B cell (primary cell): ENCODE measurements around the gene NYAP1. TPM values are rescaled to one million over a fixed set of nuclear protein-coding genes. Genes with fewer than 3 reads are reported as not detected.
A peak's percentile ranks its signal among the peaks of the same experiment; 100 is the strongest.

Experiments used
- ATAC-seq: fragments of 200-7000 bp; cut with Tn5 transposase; one replicate; pipeline ENCODE4 v1.10.0; 2021; ENCODE audit warnings: low read depth, mild to moderate bottlenecking, moderate number of reproducible peaks, moderate library complexity
- CTCF ChIA-PET: fragments of 350-600 bp; sonication (Branson Sonifier 250); formaldehyde crosslinking; loops from one replicate; lab custom pipeline; 2021; ENCODE audit warnings: antibody characterized with exemption, inconsistent platforms; lab: Charles Lee
- POLR2A ChIA-PET: fragments of 350-600 bp; sonication (Branson Sonifier 250); formaldehyde crosslinking; loops from one replicate; lab custom pipeline; 2021; ENCODE audit warnings: antibody characterized with exemption; lab: Charles Lee
- DNase-seq: peaks from one replicate; pipeline ENCODE4 v3.0.0; 2013
- H2AFZ ChIP-seq: 2 replicates; pipeline ENCODE4 v1.6.1; 2012; ENCODE audit warnings: mild to moderate bottlenecking, low read depth, low read length; ENCODE audit not compliant: insufficient read depth, poor library complexity, severe bottlenecking
- H3K27ac ChIP-seq, 2 donors: 1 replicate in 1 of 2; 2 replicates in 1 of 2; pipeline ENCODE4 v1.5.1; 2012 to 2013; ENCODE audit warnings: low read length in 2 of 2, mild to moderate bottlenecking in 2 of 2, moderate library complexity in 1 of 2
- H3K27me3 ChIP-seq, 4 experiments: fragments of 200-600 bp in 1 of 4; sonication (generic) in 1 of 4; replicated peaks in 1 of 4; 1 replicate in 2 of 4; 2 replicates in 2 of 4; pipeline versions ENCODE4 v1.6.1 to v1.7.0; 2013 to 2016; ENCODE audit warnings: low read length in 3 of 4, mild to moderate bottlenecking in 2 of 4, mixed read lengths in 1 of 4, moderate library complexity in 1 of 4; ENCODE audit not compliant: insufficient read depth in 4 of 4, control insufficient read depth in 3 of 4; ENCODE audit errors: control extremely low read depth in 1 of 4
- H3K36me3 ChIP-seq, 2 experiments: replicated peaks in 1 of 2; 1 replicate in 1 of 2; 2 replicates in 1 of 2; pipeline versions ENCODE4 v1.6.1 to v1.7.1; 2013; ENCODE audit warnings: low read length in 1 of 2; ENCODE audit not compliant: insufficient read depth in 2 of 2, control insufficient read depth in 1 of 2; ENCODE audit errors: control extremely low read depth in 1 of 2, extremely low read depth in 1 of 2
- H3K4me1 ChIP-seq, 2 donors: fragments of 200-600 bp in 1 of 2; sonication (generic) in 1 of 2; 1 replicate in 1 of 2; 2 replicates in 1 of 2; pipeline versions ENCODE4 v1.5.1 to v1.6.1; 2013 to 2017; ENCODE audit warnings: low read length in 2 of 2; ENCODE audit not compliant: control insufficient read depth in 2 of 2, insufficient read depth in 2 of 2
- H3K4me2 ChIP-seq: replicated peaks from 2 replicates; pipeline ENCODE3; 2012; ENCODE audit warnings: mild to moderate bottlenecking, low read depth, low read length; ENCODE audit not compliant: poor library complexity, severe bottlenecking
- H3K4me3 ChIP-seq, 5 experiments: fragments of 200-600 bp in 1 of 5; sonication (generic) in 1 of 5; 1 replicate in 3 of 5; 2 replicates in 2 of 5; pipeline versions ENCODE4 v1.5.1 to v1.7.0; 2011 to 2016; ENCODE audit warnings: low read length in 4 of 5, mild to moderate bottlenecking in 4 of 5, low read depth in 2 of 5, control low read depth in 1 of 5, moderate library complexity in 1 of 5; ENCODE audit not compliant: insufficient read depth in 1 of 5; ENCODE audit errors: control extremely low read depth in 1 of 5, extremely low read depth in 1 of 5
- H3K79me2 ChIP-seq: fragments of 200-600 bp; sonication (generic); one replicate; pipeline ENCODE4 v1.6.0; 2016; ENCODE audit warnings: low read length; ENCODE audit not compliant: control insufficient read depth, insufficient read depth
- H3K9ac ChIP-seq: fragments of 200-600 bp; sonication (generic); 2 replicates; pipeline ENCODE4 v1.6.1; 2017; ENCODE audit warnings: mild to moderate bottlenecking, low read length, moderate library complexity
- H3K9me3 ChIP-seq, 3 donors: one replicate each; pipeline versions ENCODE4 v1.6.1 to v1.7.1; 2013; ENCODE audit warnings: low read length in 2 of 3; ENCODE audit not compliant: control insufficient read depth in 2 of 3, insufficient read depth in 1 of 3; ENCODE audit errors: control extremely low read depth in 1 of 3
- H4K20me1 ChIP-seq: 2 replicates; pipeline ENCODE4 v1.6.0; 2012; ENCODE audit warnings: mild to moderate bottlenecking, low read length; ENCODE audit not compliant: insufficient read depth, control insufficient read depth, poor library complexity, severe bottlenecking
- H3K27ac Mint-ChIP-seq: one replicate; pipeline ENCODE4 v1.8.0; 2021; ENCODE audit warnings: mixed read lengths
- H3K27me3 Mint-ChIP-seq: one replicate; pipeline ENCODE4 v1.8.0; 2021; ENCODE audit warnings: mixed read lengths
- H3K4me1 Mint-ChIP-seq: one replicate; pipeline ENCODE4 v1.8.0; 2021; ENCODE audit warnings: mixed read lengths
- H3K4me3 Mint-ChIP-seq: one replicate; pipeline ENCODE4 v1.8.0; 2021; ENCODE audit warnings: mixed read lengths
- H3K9me3 Mint-ChIP-seq: one replicate; pipeline ENCODE4 v1.8.0; 2022; ENCODE audit warnings: mixed read lengths; ENCODE audit not compliant: insufficient read depth
- EZH2 ChIP-seq: IDR thresholded peaks from 2 replicates; pipeline ENCODE4 v1.6.1; 2012; ENCODE audit warnings: borderline replicate concordance, low read depth, mild to moderate bottlenecking, moderate library complexity, low read length; ENCODE audit not compliant: insufficient read depth, poor library complexity, severe bottlenecking
- WGBS: methylation state at CpG from one replicate; pipeline ENCODE4 v1.1.5; 2013; ENCODE audit warnings: missing lambda C conversion rate; ENCODE audit not compliant: insufficient coverage; 5-methylcytosine and 5-hydroxymethylcytosine counted together
- intact Hi-C: fragments of 100-400 bp; cut with micrococcal nuclease; formaldehyde crosslinking; loops from one replicate; pipeline ENCODE4 v1.10.0; 2022
- polyA plus RNA-seq: library from polyadenylated mRNA; depleted of rRNA; stranded (reverse); fragments of >200 nt; gene quantifications from 2 replicates; pipeline ENCODE4 v1.2.3, GENCODE V29; 2012
- total RNA-seq, 2 donors: library from RNA; stranded (reverse); fragments of 120-200 nt in 1 of 2; gene quantifications; 1 replicate in 1 of 2; 2 replicates in 1 of 2; pipeline versions ENCODE4 v1.2.3 to v1.2.4, GENCODE V29; 2013 to 2022
- TF ChIP-seq, protein P1 (sequence below): fragments of 200-600 bp; IDR thresholded peaks from one replicate; pipeline ENCODE4 v1.8.0; 2022; ENCODE audit warnings: antibody characterized with exemption, mild to moderate bottlenecking

Gene NYAP1
- total and polyA plus RNA-seq, 2 donors (not counting 1 experiment from before 2014, with no cell fraction given) = 0.06 TPM; not detected in 1

DNA sequence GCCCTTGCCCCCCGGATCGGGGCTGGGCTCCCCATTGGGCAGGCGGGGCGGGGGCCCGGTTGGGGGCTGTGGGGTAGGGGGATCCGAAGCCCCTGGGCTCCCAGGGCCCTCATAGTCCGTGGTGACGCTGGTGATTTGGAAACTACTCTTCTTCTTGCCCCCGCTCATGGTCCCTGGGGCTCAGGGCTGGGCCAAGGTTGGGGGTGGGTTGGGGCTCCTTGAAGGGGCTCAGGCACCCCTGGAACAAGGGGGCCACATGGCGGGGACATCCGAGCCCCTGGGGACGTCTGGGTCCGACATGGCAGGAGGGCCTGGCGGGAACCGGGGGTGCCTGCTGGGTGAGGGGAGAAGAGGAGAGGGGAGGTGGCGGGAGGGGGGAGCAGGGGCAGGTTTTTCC lies 5.9 kb upstream of the NYAP1 start:
- peak overlapping the region in 4 of 5 experiments; percentile 90 to 99 (median 96) for H3K4me3 ChIP-seq
- TF ChIP-seq, protein P1, sequence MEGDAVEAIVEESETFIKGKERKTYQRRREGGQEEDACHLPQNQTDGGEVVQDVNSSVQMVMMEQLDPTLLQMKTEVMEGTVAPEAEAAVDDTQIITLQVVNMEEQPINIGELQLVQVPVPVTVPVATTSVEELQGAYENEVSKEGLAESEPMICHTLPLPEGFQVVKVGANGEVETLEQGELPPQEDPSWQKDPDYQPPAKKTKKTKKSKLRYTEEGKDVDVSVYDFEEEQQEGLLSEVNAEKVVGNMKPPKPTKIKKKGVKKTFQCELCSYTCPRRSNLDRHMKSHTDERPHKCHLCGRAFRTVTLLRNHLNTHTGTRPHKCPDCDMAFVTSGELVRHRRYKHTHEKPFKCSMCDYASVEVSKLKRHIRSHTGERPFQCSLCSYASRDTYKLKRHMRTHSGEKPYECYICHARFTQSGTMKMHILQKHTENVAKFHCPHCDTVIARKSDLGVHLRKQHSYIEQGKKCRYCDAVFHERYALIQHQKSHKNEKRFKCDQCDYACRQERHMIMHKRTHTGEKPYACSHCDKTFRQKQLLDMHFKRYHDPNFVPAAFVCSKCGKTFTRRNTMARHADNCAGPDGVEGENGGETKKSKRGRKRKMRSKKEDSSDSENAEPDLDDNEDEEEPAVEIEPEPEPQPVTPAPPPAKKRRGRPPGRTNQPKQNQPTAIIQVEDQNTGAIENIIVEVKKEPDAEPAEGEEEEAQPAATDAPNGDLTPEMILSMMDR = no peak
- TF ChIP-seq EZH2 = no peak
- H3K9me3 ChIP-seq = no peaks in the 10 kb centered on the region
- ATAC-seq (no peak), DNase-seq (no peak)
- H3K4me2 ChIP-seq = peak overlapping the region; percentile 97
- H3K9ac ChIP-seq = peak overlapping the region; percentile 96
- POLR2A ChIA-PET = interaction anchor here (0.6 to 2.2 kb wide), 9 partner anchors 8 to 428 kb away, joined by 3 to 13 read pairs (median 4); partner anchors contain the start of genes FBXO24, LRCH4, MEPCE and PPP1R35
- H3K9me3 Mint-ChIP-seq = no peaks in the 10 kb centered on the region
- H3K79me2 ChIP-seq = peaks cover 50% of the 10 kb centered on the region
- peak overlapping the region; percentile 97 for H3K4me3 Mint-ChIP-seq
- peak overlapping the region; percentile 91 for H3K27ac Mint-ChIP-seq
- peaks cover 47% of the 10 kb centered on the region for H3K4me1 Mint-ChIP-seq
- H3K27ac ChIP-seq = peak overlapping the region; percentile 47 to 89
- H3K27me3 ChIP-seq = no peaks in the 10 kb centered on the region
- peaks cover 1 to 23% of the 10 kb centered on the region in 2 experiments for H3K36me3 ChIP-seq
- H3K27me3 Mint-ChIP-seq = no peaks in the 10 kb centered on the region
- intact Hi-C loops = loop anchor here (2.0 to 10.0 kb wide), 3 partner anchors 41 to 374 kb away; partner anchors contain the start of genes POP7, PPP1R35 and SLC12A9
- peaks cover 36 to 59% of the 10 kb centered on the region in 2 donors for H3K4me1 ChIP-seq
- 0% methylated on average over 9 of the region's 16 CpGs for WGBS
- H4K20me1 ChIP-seq = peaks cover 45% of the 10 kb centered on the region
- CTCF ChIA-PET = interaction anchor here (0.5 to 2.0 kb wide), 4 partner anchors 8 to 488 kb away, joined by 3 to 6 read pairs (median 4); no protein-coding TSS in a partner anchor
- H2AFZ ChIP-seq = peak overlapping the region; percentile 78
